H1 (cell line): ENCODE measurements around the gene CACNA1D. TPM values are rescaled to one million over a fixed set of nuclear protein-coding genes. Genes with fewer than 3 reads are reported as not detected.

Source experiments
- ATF3 ChIP-seq: IDR thresholded peaks from 2 replicates; pipeline ENCODE4 v1.6.1; 2011; ENCODE audit warnings: low read depth, mild to moderate bottlenecking, low read length; ENCODE audit not compliant: insufficient read depth
- E2F6 ChIP-seq: IDR thresholded peaks from 2 replicates; pipeline ENCODE4 v1.6.1; 2012; ENCODE audit warnings: inconsistent platforms
- EP300 ChIP-seq, 2 experiments: IDR thresholded peaks; 1 replicate in 1 of 2; 2 replicates in 1 of 2; pipeline ENCODE4 v1.6.1; 2011 to 2012; ENCODE audit warnings: low read depth in 2 of 2, low read length in 2 of 2, mild to moderate bottlenecking in 2 of 2, borderline replicate concordance in 1 of 2, inconsistent platforms in 1 of 2, moderate library complexity in 1 of 2
- GTF2F1 ChIP-seq: IDR thresholded peaks from 2 replicates; pipeline ENCODE4 v1.6.1; 2012; ENCODE audit warnings: low read depth, low read length, improper control_type of control experiment, borderline replicate concordance
- JUND ChIP-seq: IDR thresholded peaks from 2 replicates; pipeline ENCODE4 v1.6.1; 2011; ENCODE audit warnings: mild to moderate bottlenecking, improper control_type of control experiment, low read length
- PHF8 ChIP-seq: fragments of 200-600 bp; sonication (generic); conservative IDR thresholded peaks from 2 replicates; pipeline ENCODE4 v1.7.1; 2012; ENCODE audit warnings: low read depth, mild to moderate bottlenecking, inconsistent platforms, low read length, moderate library complexity
- SAP30 ChIP-seq: fragments of 300-600 bp; sonication (generic); IDR thresholded peaks from 2 replicates; pipeline ENCODE4 v1.7.1; 2012; ENCODE audit warnings: low read length, moderate library complexity, mild to moderate bottlenecking, inconsistent platforms; ENCODE audit not compliant: insufficient read depth, insufficient replicate concordance
- SP1 ChIP-seq: IDR thresholded peaks from 2 replicates; pipeline ENCODE4 v1.6.1; 2011; ENCODE audit warnings: low read depth, low read length
- polyA plus RNA-seq, 7 experiments: library from polyadenylated mRNA; depleted of rRNA in 3 of 7; stranded (reverse) in 5 of 7; unstranded in 2 of 7; fragments of >200 nt in 5 of 7; fragments of 200-250 nt in 2 of 7; gene quantifications; 1 replicate in 5 of 7; 2 replicates in 1 of 7; 4 replicates in 1 of 7; pipeline versions ENCODE4 v1.2.1 to v1.2.3, GENCODE V29; 2011 to 2013; ENCODE audit warnings: missing spikeins in 2 of 7, mixed read lengths in 2 of 7
- total RNA-seq: library from RNA; stranded (reverse); fragmentation: NEBNext Ultra II Directional; extraction: Animal tissue kit (Norgen Biotek cat#: 25700); gene quantifications from 2 replicates; pipeline ENCODE4 v1.2.1, GENCODE V29; 2021

CACNA1D gene
- total and polyA plus RNA-seq, 2 of the 8 experiments (the other 6 are each of a cell fraction or from before 2014, with no cell fraction given) = 2.0 to 2.9 TPM

- no peak for TF ChIP-seq SAP30
- no peak for TF ChIP-seq E2F6
- no peak for TF ChIP-seq GTF2F1
- no peak for TF ChIP-seq PHF8
- TF ChIP-seq JUND = no peak
- TF ChIP-seq EP300 (IDR thresholded peaks at IDR 0.05; ENCODE audit: borderline replicate concordance in 1 of 2, low read depth in 2 of 2, low read length in 2 of 2) = no peak
- TF ChIP-seq SP1 = no peak
- no peak for TF ChIP-seq ATF3
These were observed 180.7 kb downstream of the CACNA1D start (continued) for GRCh38 chr3:53675022-53675697.
